HL-60/S4 treated with phorbol 12-myristate 13-acetate at 8.2 ng/mL for 4 days and 3 days (cell line): ENCODE results near the gene SPI1.

Experiments
- in situ Hi-C: fragments of 300-500 bp; cut with MboI; formaldehyde crosslinking; loops from 2 replicates; pipeline ENCODE4 v1.15.0; 2022; ENCODE audit warnings: low sequenced_read_pairs

SPI1 gene

GRCh38 chr11:47378010-47378835, at the start of gene SPI1:
Gene SPI1 (minus strand): TSS chr11:47378547. CDS start chr11:47378353, 194 bp downstream.
- in situ Hi-C loops, result no loop called here

- in situ Hi-C loops, result no loop called here
Measured at GRCh38 chr11:47426062-47426956, 48.0 kb upstream of the SPI1 start, which contains the start of gene PSMC3. Gene PSMC3 (minus strand): TSS chr11:47426439. CDS start chr11:47426279, 160 bp downstream.

- in situ Hi-C loops, result no loop called here
Measured at GRCh38 chr11:47425611-47426010, 47.3 kb upstream of the SPI1 start.

GRCh38 chr11:47418454-47419259, 40.3 kb upstream of the SPI1 start:
- in situ Hi-C loops, result no loop called here

- in situ Hi-C loops, result no loop called here
Measured at GRCh38 chr11:47417712-47418111, 39.4 kb upstream of the SPI1 start.

- in situ Hi-C loops, result no loop called here
Measured at GRCh38 chr11:47415949-47416472, 37.7 kb upstream of the SPI1 start.

GRCh38 chr11:47415091-47415854, 36.9 kb upstream of the SPI1 start:
- in situ Hi-C loops, result no loop called here

GRCh38 chr11:47414685-47415070, 36.3 kb upstream of the SPI1 start:
- in situ Hi-C loops, result no loop called here

- in situ Hi-C loops, result no loop called here
Measured at GRCh38 chr11:47413908-47414684, 35.7 kb upstream of the SPI1 start.

GRCh38 chr11:47413351-47413750, 35.0 kb upstream of the SPI1 start:
- in situ Hi-C loops, result no loop called here

- in situ Hi-C loops, result no loop called here
Measured at GRCh38 chr11:47411884-47412746, 33.8 kb upstream of the SPI1 start.

GRCh38 chr11:47410370-47411264, 32.3 kb upstream of the SPI1 start:
- in situ Hi-C loops, result no loop called here

- in situ Hi-C loops, result no loop called here
Measured at GRCh38 chr11:47409440-47410369, 31.4 kb upstream of the SPI1 start.

- in situ Hi-C loops, result no loop called here
Measured at GRCh38 chr11:47408598-47409439, 30.5 kb upstream of the SPI1 start.
